GM23338 (cell line): Measurements from ENCODE around the gene PCP4L1. TPM values are rescaled to one million over a fixed set of nuclear protein-coding genes. Genes with fewer than 3 reads are reported as not detected.

Experiments used
- ATAC-seq: fragments of 200-7000 bp; cut with Tn5 transposase; 3 replicates; pipeline ENCODE4 v1.9.1; 2020
- DNase-seq: peaks from one replicate; pipeline ENCODE4 v3.0.0-alpha.2; 2015; ENCODE audit warnings: low spot score
- H2AFZ ChIP-seq: fragments of 200-600 bp; sonication (generic); 2 replicates; pipeline ENCODE4 v1.8.0; 2016; ENCODE audit warnings: antibody characterized with exemption, mild to moderate bottlenecking, moderate library complexity
- H3F3A ChIP-seq: fragments of 200-600 bp; sonication (generic); replicated peaks from 2 replicates; pipeline ENCODE4 v1.8.0; 2017; ENCODE audit warnings: antibody characterized with exemption, mixed run types, low read depth
- H3K27ac ChIP-seq: fragments of 200-600 bp; sonication (generic); 2 replicates; pipeline ENCODE4 v1.6.1; 2016; ENCODE audit warnings: low read depth
- H3K27me3 ChIP-seq: fragments of 200-600 bp; sonication (generic); 2 replicates; pipeline ENCODE4 v1.8.0; 2016; ENCODE audit warnings: mild to moderate bottlenecking, mixed run types, moderate library complexity; ENCODE audit not compliant: insufficient read depth
- H3K36me3 ChIP-seq: fragments of 200-600 bp; sonication (generic); 2 replicates; pipeline ENCODE4 v1.8.0; 2016; ENCODE audit warnings: mild to moderate bottlenecking; ENCODE audit not compliant: insufficient read depth
- H3K4me1 ChIP-seq: fragments of 200-600 bp; sonication (generic); 2 replicates; pipeline ENCODE4 v1.8.0; 2016; ENCODE audit warnings: mild to moderate bottlenecking, moderate library complexity; ENCODE audit not compliant: insufficient read depth
- H3K4me2 ChIP-seq: fragments of 200-600 bp; sonication (generic); 2 replicates; pipeline ENCODE4 v1.7.1; 2017; ENCODE audit warnings: mixed run types
- H3K4me3 ChIP-seq: fragments of 200-600 bp; sonication (generic); 2 replicates; pipeline ENCODE4 v1.6.1; 2016; ENCODE audit warnings: mixed run types
- H3K79me2 ChIP-seq: fragments of 200-600 bp; sonication (generic); replicated peaks from 2 replicates; pipeline ENCODE4 v1.8.0; 2017; ENCODE audit warnings: mild to moderate bottlenecking; ENCODE audit not compliant: insufficient read depth
- H3K9me2 ChIP-seq: fragments of 200-600 bp; sonication (generic); 2 replicates; pipeline ENCODE4 v1.8.0; 2017; ENCODE audit not compliant: insufficient read depth
- H4K20me1 ChIP-seq: fragments of 200-600 bp; sonication (generic); replicated peaks from 2 replicates; pipeline ENCODE4 v1.8.0; 2017; ENCODE audit warnings: mild to moderate bottlenecking; ENCODE audit not compliant: insufficient read depth
- H3K27ac Mint-ChIP-seq: 2 replicates; pipeline ENCODE4 v1.8.0; 2020; ENCODE audit warnings: inconsistent platforms, mild to moderate bottlenecking, moderate library complexity, mixed read lengths
- H3K27me3 Mint-ChIP-seq: 3 replicates; pipeline ENCODE4 v1.8.0; 2022; ENCODE audit warnings: low read depth, mild to moderate bottlenecking, moderate library complexity, mixed read lengths, inconsistent platforms; ENCODE audit not compliant: insufficient read depth, poor library complexity
- H3K36me3 Mint-ChIP-seq: 3 replicates; pipeline ENCODE4 v1.8.0; 2021; ENCODE audit warnings: low read depth, mild to moderate bottlenecking, inconsistent platforms, moderate library complexity, mixed read lengths
- H3K4me1 Mint-ChIP-seq: 3 replicates; pipeline ENCODE4 v1.8.0; 2020; ENCODE audit warnings: mild to moderate bottlenecking, inconsistent platforms, mixed read lengths
- H3K4me3 Mint-ChIP-seq: 3 replicates; pipeline ENCODE4 v1.8.0; 2021; ENCODE audit warnings: moderate library complexity, mild to moderate bottlenecking, inconsistent platforms, mixed read lengths
- H3K9me3 Mint-ChIP-seq: 3 replicates; pipeline ENCODE4 v1.8.0; 2020; ENCODE audit warnings: moderate library complexity, mild to moderate bottlenecking, inconsistent platforms, mixed read lengths
- CREB1 ChIP-seq: fragments of 250-450 bp; sonication (Bioruptor Pico); IDR thresholded peaks from 2 replicates; pipeline ENCODE4 v1.5.0; 2020; ENCODE audit warnings: low read depth, mild to moderate bottlenecking, moderate library complexity
- CTCF ChIP-seq, 2 experiments: fragments of 200-600 bp in 1 of 2; sonication (generic) in 1 of 2; conservative IDR thresholded peaks; 2 replicates each; pipeline versions ENCODE4 v1.5.1 to v1.6.1; 2016 to 2017; ENCODE audit warnings: antibody characterized with exemption in 2 of 2, low read depth in 2 of 2, mild to moderate bottlenecking in 2 of 2, moderate library complexity in 1 of 2
- ETS1 ChIP-seq: IDR thresholded peaks from 2 replicates; pipeline ENCODE4 v1.6.1; 2016; ENCODE audit warnings: antibody characterized with exemption
- EZH2 ChIP-seq: fragments of 200-600 bp; sonication (generic); IDR thresholded peaks from one replicate; pipeline ENCODE4 v1.8.0; 2017; ENCODE audit warnings: antibody characterized with exemption, mild to moderate bottlenecking, low read depth; ENCODE audit not compliant: unreplicated experiment
- EZH2phosphoT487 ChIP-seq: fragments of 200-600 bp; sonication (generic); IDR thresholded peaks from one replicate; pipeline ENCODE4 v1.8.1; 2018; ENCODE audit warnings: antibody characterized with exemption; ENCODE audit not compliant: unreplicated experiment
- JUNB ChIP-seq: IDR thresholded peaks from one replicate; pipeline ENCODE4 v1.6.1; 2016; ENCODE audit warnings: antibody characterized with exemption; ENCODE audit not compliant: unreplicated experiment
- NANOG ChIP-seq: IDR thresholded peaks from 2 replicates; pipeline ENCODE4 v1.6.1; 2016; ENCODE audit warnings: antibody characterized with exemption, borderline replicate concordance
- POLR2AphosphoS5 ChIP-seq: IDR thresholded peaks from 2 replicates; pipeline ENCODE4 v1.6.1; 2016; ENCODE audit warnings: antibody characterized with exemption, low read depth
- REST ChIP-seq: IDR thresholded peaks from one replicate; pipeline ENCODE4 v1.6.1; 2018; ENCODE audit warnings: antibody characterized with exemption; ENCODE audit not compliant: unreplicated experiment
- STAT1 ChIP-seq: IDR thresholded peaks from one replicate; pipeline ENCODE4 v1.6.1; 2016; ENCODE audit warnings: antibody characterized with exemption; ENCODE audit not compliant: unreplicated experiment
- ZNF114 ChIP-seq: fragments of 250-450 bp; sonication (Bioruptor Pico); IDR thresholded peaks from 2 replicates; pipeline ENCODE4 v1.5.0; 2020; ENCODE audit warnings: mild to moderate bottlenecking, moderate library complexity
- ZNF331 ChIP-seq: fragments of 250-450 bp; sonication (Bioruptor Pico); IDR thresholded peaks from 2 replicates; pipeline ENCODE4 v1.5.0; 2020; ENCODE audit warnings: low read depth, mild to moderate bottlenecking, moderate library complexity
- ZNF462 ChIP-seq: fragments of 250-450 bp; sonication (Bioruptor Pico); IDR thresholded peaks from 2 replicates; pipeline ENCODE4 v1.5.0; 2020; ENCODE audit warnings: mild to moderate bottlenecking, moderate library complexity
- polyA plus RNA-seq: library from polyadenylated mRNA; unstranded; fragments of >200 nt; fragmentation: Nextera tagmentation; extraction: Ambion mirVana; gene quantifications from 2 replicates; pipeline ENCODE4 v1.2.1, GENCODE V29; 2016
- total RNA-seq: library from RNA; depleted of rRNA; stranded (reverse); fragments of >200 nt; shearing (Covaris generic); gene quantifications from 2 replicates; pipeline ENCODE4 v1.2.3, GENCODE V29; 2014

PCP4L1 gene
- total and polyA plus RNA-seq, 2 experiments from 2014 or later = 1.4 to 1.7 TPM

- no peak for DNase-seq
- Mint-ChIP-seq H3K27ac (no peak overlapping the region), H3K36me3 (peaks cover 20% of the 10 kb centered on the region), H3K27me3 (peaks cover 4% of the 10 kb centered on the region), H3K4me3 (no peak overlapping the region), H3K4me1 (peaks cover 16% of the 10 kb centered on the region), H3K9me3 (no peaks in the 10 kb centered on the region)
- no peaks in the 10 kb centered on the region for H3K9me2 ChIP-seq
- no peaks in the 10 kb centered on the region for H4K20me1 ChIP-seq
- H3K27ac ChIP-seq = no peak overlapping the region
- no peak for TF ChIP-seq ETS1
- TF ChIP-seq CREB1 (CRISPR knock-in tag) = no peak
- TF ChIP-seq REST = no peak
- no peak for TF ChIP-seq JUNB
- no peak for TF ChIP-seq EZH2phosphoT487
- TF ChIP-seq ZNF331 = no peak
- no peak for TF ChIP-seq STAT1
- TF ChIP-seq ZNF462 = no peak
- TF ChIP-seq CTCF (conservative IDR thresholded peaks at IDR 0.05; ENCODE audit: low read depth in 2 of 2) = no peak
- no peak for TF ChIP-seq POLR2AphosphoS5
- TF ChIP-seq NANOG = no peak
- TF ChIP-seq ZNF114 (CRISPR knock-in tag) = no peak
- TF ChIP-seq EZH2 = no peak
- H3K4me1 ChIP-seq = peaks cover 8% of the 10 kb centered on the region
- no peak overlapping the region for H3K4me2 ChIP-seq
- H3F3A ChIP-seq = peaks cover 9% of the 10 kb centered on the region; the same call in 1 of the 2 replicates
- H3K36me3 ChIP-seq = peaks cover 6% of the 10 kb centered on the region
- H3K27me3 ChIP-seq = no peaks in the 10 kb centered on the region
- no peak for ATAC-seq
- no peak overlapping the region for H2AFZ ChIP-seq
- no peak overlapping the region for H3K4me3 ChIP-seq
- no peaks in the 10 kb centered on the region for H3K79me2 ChIP-seq
Observed at GRCh38 chr1:161230762-161231161, 27.8 kb upstream of the PCP4L1 start.
